GM12878 (cell line): ENCODE measurements around the gene MYPN. TPM values are rescaled to one million over a fixed set of nuclear protein-coding genes. Genes with fewer than 3 reads are reported as not detected.

Experiments
- ATAC-seq: fragments of 200-7000 bp; cut with Tn5 transposase; 3 replicates; pipeline ENCODE4 v1.9.1; 2020; ENCODE audit warnings: mild to moderate bottlenecking, moderate library complexity
- BruUV-seq: library from RNA; stranded (reverse); fragments of 400-500 nt; replicated peaks from 2 replicates; lab custom pipeline; 2021; lab: Mats Ljungman, UMichigan
- CTCF ChIA-PET: fragments of 300-600 bp; sonication (Branson Sonifier 250); formaldehyde crosslinking; extraction: SDS; loops from one replicate; lab custom pipeline; 2021; ENCODE audit warnings: inconsistent platforms; lab: Yijun Ruan, JAX
- POLR2A ChIA-PET: fragments of 350-600 bp; formaldehyde crosslinking; extraction: SDS; loops from one replicate; lab custom pipeline; 2021; ENCODE audit warnings: inconsistent platforms; lab: Charles Lee
- RAD21 ChIA-PET: fragments of 300-600 bp; sonication (Branson Sonifier 250); formaldehyde crosslinking; loops from one replicate; lab custom pipeline; 2023; ENCODE audit warnings: antibody characterized with exemption; ENCODE audit not compliant: unreplicated experiment; lab: Charles Lee
- SMC1A ChIA-PET: fragments of 300-600 bp; sonication (Branson Sonifier 250); formaldehyde crosslinking; loops from one replicate; lab custom pipeline; 2023; ENCODE audit not compliant: unreplicated experiment, uncharacterized antibody; lab: Charles Lee
- DNase-seq: peaks from one replicate; pipeline ENCODE4 v3.0.0-alpha.2; 2011; ENCODE audit warnings: low read depth, low spot score
- FAIRE-seq: peaks from 3 replicates; lab custom pipeline; 2011; peaks lifted over from hg19 to GRCh38; lab: Jason Lieb, UNC
- H2AFZ ChIP-seq: 2 replicates; pipeline ENCODE4 v1.6.0; 2011; ENCODE audit warnings: low read depth, low read length, control low read depth; ENCODE audit not compliant: control insufficient read depth
- H3K27ac ChIP-seq: 2 replicates; pipeline ENCODE4 v1.5.1; 2011; ENCODE audit warnings: control low read depth; ENCODE audit not compliant: control insufficient read depth, insufficient read depth
- H3K27me3 ChIP-seq, 2 experiments: replicated peaks in 1 of 2; 2 replicates each; pipeline versions ENCODE4 v1.6.0 to v1.6.1; 2011; ENCODE audit warnings: low read length in 1 of 2; ENCODE audit not compliant: control insufficient read depth in 2 of 2, insufficient read depth in 2 of 2
- H3K36me3 ChIP-seq, 2 experiments: 2 replicates each; pipeline ENCODE4 v1.5.1; 2011; ENCODE audit warnings: low read length in 1 of 2; ENCODE audit not compliant: control insufficient read depth in 2 of 2, insufficient read depth in 2 of 2
- H3K4me1 ChIP-seq: 2 replicates; pipeline ENCODE4 v1.6.1; 2011; ENCODE audit warnings: mild to moderate bottlenecking, low read length, moderate library complexity, mixed read lengths; ENCODE audit not compliant: control insufficient read depth, insufficient read depth
- H3K4me2 ChIP-seq: 2 replicates; pipeline ENCODE4 v1.6.0; 2011; ENCODE audit warnings: control low read depth; ENCODE audit not compliant: control insufficient read depth, insufficient read depth
- H3K4me3 ChIP-seq: fragments of 200-600 bp; sonication (generic); 2 replicates; pipeline ENCODE4 v1.5.1; 2016
- H3K79me2 ChIP-seq: 2 replicates; pipeline ENCODE4 v1.6.0; 2011; ENCODE audit warnings: low read length; ENCODE audit not compliant: control insufficient read depth, insufficient read depth
- H3K9ac ChIP-seq: 2 replicates; pipeline ENCODE4 v1.8.0; 2011; ENCODE audit warnings: low read length, control low read depth, mixed read lengths; ENCODE audit not compliant: control insufficient read depth, insufficient read depth
- H3K9me3 ChIP-seq: replicated peaks from 3 replicates; pipeline ENCODE4 v1.5.1; 2011; ENCODE audit warnings: mild to moderate bottlenecking, low read length; ENCODE audit not compliant: control insufficient read depth, insufficient read depth
- H4K20me1 ChIP-seq: 2 replicates; pipeline ENCODE4 v1.6.0; 2011; ENCODE audit not compliant: control insufficient read depth, insufficient read depth
- KAT2A ChIP-seq: conservative IDR thresholded peaks from 2 replicates; pipeline ENCODE4 v1.6.1; 2011; ENCODE audit warnings: low read depth, low read length; ENCODE audit not compliant: control insufficient read depth
- KLF5 ChIP-seq: fragments of 450-650 bp; IDR thresholded peaks from 2 replicates; pipeline ENCODE4 v1.6.1; 2014; ENCODE audit warnings: mild to moderate bottlenecking; ENCODE audit not compliant: partially characterized antibody
- MEF2B ChIP-seq: fragments of 450-650 bp; IDR thresholded peaks from 2 replicates; pipeline ENCODE4 v1.6.1; 2018; ENCODE audit warnings: mild to moderate bottlenecking, moderate library complexity; ENCODE audit not compliant: partially characterized antibody, poor library complexity, severe bottlenecking
- MXI1 ChIP-seq: fragments of 150-350 bp; IDR thresholded peaks from 2 replicates; pipeline ENCODE4 v1.6.1; 2011; ENCODE audit warnings: low read depth, mild to moderate bottlenecking, inconsistent platforms, low read length, improper control_type of control experiment
- RCOR1 ChIP-seq: conservative IDR thresholded peaks from 2 replicates; pipeline ENCODE4 v1.6.1; 2012; ENCODE audit warnings: low read depth, low read length, improper control_type of control experiment
- TCF3 ChIP-seq: IDR thresholded peaks from 2 replicates; pipeline ENCODE4 v1.6.1; 2012; ENCODE audit warnings: low read depth, mild to moderate bottlenecking, low read length, borderline replicate concordance; ENCODE audit not compliant: insufficient read depth
- ZSCAN29 ChIP-seq: fragments of 450-650 bp; IDR thresholded peaks from 2 replicates; pipeline ENCODE4 v1.6.1; 2017; ENCODE audit warnings: mild to moderate bottlenecking, moderate library complexity
- WGBS: methylation state at CpG from one replicate; pipeline ENCODE4 v1.1.6; 2016; ENCODE audit warnings: low lambda C conversion rate; ENCODE audit not compliant: insufficient replicate concordance, insufficient coverage; ENCODE audit errors: missing lambda C conversion rate; 5-methylcytosine and 5-hydroxymethylcytosine counted together
- in situ Hi-C: fragments of 300-500 bp; cut with MboI; formaldehyde crosslinking; loops from 9 replicates; pipeline ENCODE4 v1.14.3; 2018; ENCODE audit warnings: mixed read lengths
- intact Hi-C: fragments of 100-400 bp; cut with micrococcal nuclease; formaldehyde crosslinking; loops from one replicate; pipeline ENCODE4 v1.14.2; 2022; ENCODE audit not compliant: unreplicated experiment
- polyA plus RNA-seq, 11 experiments: library from polyadenylated mRNA; depleted of rRNA in 4 of 11; unstranded in 6 of 11; stranded (reverse) in 5 of 11; fragments of >200 nt; fragmentation: Nextera tagmentation in 4 of 11; fragmentation: Illumina TruSeq in 1 of 11; extraction: Ambion mirVana in 4 of 11; extraction: Trizol in 1 of 11; gene quantifications; 1 replicate in 1 of 11; 2 replicates in 10 of 11; pipeline versions ENCODE4 v1.2.1 to v1.2.3, GENCODE V29; 2011 to 2016; ENCODE audit warnings: inconsistent platforms in 2 of 11, missing spikeins in 2 of 11, low read depth in 1 of 11
- total RNA-seq, 4 experiments: library from RNA; depleted of rRNA in 3 of 4; stranded (reverse); fragments of >200 nt in 3 of 4; fragmentation: Illumina TruSeq in 1 of 4; extraction: Trizol in 1 of 4; gene quantifications; 2 replicates each; pipeline versions ENCODE4 v1.2.1 to v1.2.3, GENCODE V29; 2013 to 2021
- TF ChIP-seq, protein P1 (sequence below): fragments of 450-650 bp; IDR thresholded peaks from 2 replicates; pipeline ENCODE4 v1.6.1; 2017; ENCODE audit warnings: mild to moderate bottlenecking, moderate library complexity
- TF ChIP-seq, protein P2 (sequence below): IDR thresholded peaks from 2 replicates; pipeline ENCODE4 v1.6.1; 2012; ENCODE audit warnings: low read depth, low read length, improper control_type of control experiment

MYPN gene
- total and polyA plus RNA-seq, 10 of the 15 experiments (the other 5 are each of a cell fraction or from before 2014, with no cell fraction given), result 0.01 to 0.02 TPM; not detected in 8

- intact Hi-C loops, result no loop called here
- H3K27me3 ChIP-seq, result no peaks in the 10 kb centered on the region
- H3K4me3 ChIP-seq, result no peak overlapping the region
- H3K9ac ChIP-seq, result no peak overlapping the region
- ChIA-PET RAD21 (interaction anchor here (1.8 kb wide), 1 partner anchor 20 kb away, joined by 8 read pairs; no protein-coding TSS in a partner anchor), POLR2A (interaction anchor here (0.6 kb wide), 1 partner anchor 137 kb away, joined by 3 read pairs; no protein-coding TSS in a partner anchor), CTCF (no interaction called here), SMC1A (interaction anchor here (1.0 to 4.7 kb wide), 3 partner anchors 12 to 311 kb away, joined by 3 to 19 read pairs (median 3); no protein-coding TSS in a partner anchor)
- in situ Hi-C loops, result no loop called here
- DNase-seq, result no peak
- no peak overlapping the region for H2AFZ ChIP-seq
- no peaks in the 10 kb centered on the region for H3K9me3 ChIP-seq
- H3K79me2 ChIP-seq, result no peaks in the 10 kb centered on the region
- no peaks in the 10 kb centered on the region for H3K36me3 ChIP-seq
- 11% methylated on average over 2 of the region's 4 CpGs for WGBS
- BruUV-seq, result no TSS peak
- ATAC-seq, result no peak
- TF ChIP-seq ZSCAN29 (no peak), MEF2B (no peak), KLF5 (no peak), KAT2A (no peak), RCOR1 (no peak), TCF3 (no peak), MXI1 (no peak)
- TF ChIP-seq, protein P1, sequence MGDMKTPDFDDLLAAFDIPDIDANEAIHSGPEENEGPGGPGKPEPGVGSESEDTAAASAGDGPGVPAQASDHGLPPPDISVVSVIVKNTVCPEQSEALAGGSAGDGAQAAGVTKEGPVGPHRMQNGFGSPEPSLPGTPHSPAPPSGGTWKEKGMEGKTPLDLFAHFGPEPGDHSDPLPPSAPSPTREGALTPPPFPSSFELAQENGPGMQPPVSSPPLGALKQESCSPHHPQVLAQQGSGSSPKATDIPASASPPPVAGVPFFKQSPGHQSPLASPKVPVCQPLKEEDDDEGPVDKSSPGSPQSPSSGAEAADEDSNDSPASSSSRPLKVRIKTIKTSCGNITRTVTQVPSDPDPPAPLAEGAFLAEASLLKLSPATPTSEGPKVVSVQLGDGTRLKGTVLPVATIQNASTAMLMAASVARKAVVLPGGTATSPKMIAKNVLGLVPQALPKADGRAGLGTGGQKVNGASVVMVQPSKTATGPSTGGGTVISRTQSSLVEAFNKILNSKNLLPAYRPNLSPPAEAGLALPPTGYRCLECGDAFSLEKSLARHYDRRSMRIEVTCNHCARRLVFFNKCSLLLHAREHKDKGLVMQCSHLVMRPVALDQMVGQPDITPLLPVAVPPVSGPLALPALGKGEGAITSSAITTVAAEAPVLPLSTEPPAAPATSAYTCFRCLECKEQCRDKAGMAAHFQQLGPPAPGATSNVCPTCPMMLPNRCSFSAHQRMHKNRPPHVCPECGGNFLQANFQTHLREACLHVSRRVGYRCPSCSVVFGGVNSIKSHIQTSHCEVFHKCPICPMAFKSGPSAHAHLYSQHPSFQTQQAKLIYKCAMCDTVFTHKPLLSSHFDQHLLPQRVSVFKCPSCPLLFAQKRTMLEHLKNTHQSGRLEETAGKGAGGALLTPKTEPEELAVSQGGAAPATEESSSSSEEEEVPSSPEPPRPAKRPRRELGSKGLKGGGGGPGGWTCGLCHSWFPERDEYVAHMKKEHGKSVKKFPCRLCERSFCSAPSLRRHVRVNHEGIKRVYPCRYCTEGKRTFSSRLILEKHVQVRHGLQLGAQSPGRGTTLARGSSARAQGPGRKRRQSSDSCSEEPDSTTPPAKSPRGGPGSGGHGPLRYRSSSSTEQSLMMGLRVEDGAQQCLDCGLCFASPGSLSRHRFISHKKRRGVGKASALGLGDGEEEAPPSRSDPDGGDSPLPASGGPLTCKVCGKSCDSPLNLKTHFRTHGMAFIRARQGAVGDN, result no peak
- TF ChIP-seq, protein P2, sequence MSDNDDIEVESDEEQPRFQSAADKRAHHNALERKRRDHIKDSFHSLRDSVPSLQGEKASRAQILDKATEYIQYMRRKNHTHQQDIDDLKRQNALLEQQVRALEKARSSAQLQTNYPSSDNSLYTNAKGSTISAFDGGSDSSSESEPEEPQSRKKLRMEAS, result no peak
- no peaks in the 10 kb centered on the region for H4K20me1 ChIP-seq
- FAIRE-seq, result no peak
- H3K27ac ChIP-seq, result no peak overlapping the region
- no peak overlapping the region for H3K4me2 ChIP-seq
- no peaks in the 10 kb centered on the region for H3K4me1 ChIP-seq
Measured at GRCh38 chr10:68178592-68178991, 69.3 kb downstream of the MYPN start.
